Testis (tissue), 2 donors: Measurements from ENCODE around the gene DCHS2.

Experiments
- POLR2A ChIP-seq: fragments of 450-650 bp; IDR thresholded peaks from one replicate; pipeline ENCODE4 v1.6.1; 2017; ENCODE audit warnings: antibody characterized with exemption, mild to moderate bottlenecking, moderate library complexity
- TF ChIP-seq, protein P1 (sequence below), 3 experiments: fragments of 450-650 bp in 2 of 3; fragments of 200-600 bp in 1 of 3; sonication (generic) in 1 of 3; IDR thresholded peaks; one replicate each; pipeline ENCODE4 v1.5.1; 2016 to 2019; ENCODE audit warnings: antibody characterized with exemption in 3 of 3, mild to moderate bottlenecking in 2 of 3, moderate library complexity in 1 of 3

- TF ChIP-seq, protein P1, sequence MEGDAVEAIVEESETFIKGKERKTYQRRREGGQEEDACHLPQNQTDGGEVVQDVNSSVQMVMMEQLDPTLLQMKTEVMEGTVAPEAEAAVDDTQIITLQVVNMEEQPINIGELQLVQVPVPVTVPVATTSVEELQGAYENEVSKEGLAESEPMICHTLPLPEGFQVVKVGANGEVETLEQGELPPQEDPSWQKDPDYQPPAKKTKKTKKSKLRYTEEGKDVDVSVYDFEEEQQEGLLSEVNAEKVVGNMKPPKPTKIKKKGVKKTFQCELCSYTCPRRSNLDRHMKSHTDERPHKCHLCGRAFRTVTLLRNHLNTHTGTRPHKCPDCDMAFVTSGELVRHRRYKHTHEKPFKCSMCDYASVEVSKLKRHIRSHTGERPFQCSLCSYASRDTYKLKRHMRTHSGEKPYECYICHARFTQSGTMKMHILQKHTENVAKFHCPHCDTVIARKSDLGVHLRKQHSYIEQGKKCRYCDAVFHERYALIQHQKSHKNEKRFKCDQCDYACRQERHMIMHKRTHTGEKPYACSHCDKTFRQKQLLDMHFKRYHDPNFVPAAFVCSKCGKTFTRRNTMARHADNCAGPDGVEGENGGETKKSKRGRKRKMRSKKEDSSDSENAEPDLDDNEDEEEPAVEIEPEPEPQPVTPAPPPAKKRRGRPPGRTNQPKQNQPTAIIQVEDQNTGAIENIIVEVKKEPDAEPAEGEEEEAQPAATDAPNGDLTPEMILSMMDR (IDR thresholded peaks at IDR 0.05): no peak
- no peak for TF ChIP-seq POLR2A
These were observed 296.9 kb downstream of the DCHS2 start for GRCh38 chr4:154194649-154195048.
